WTC11 (cell line): Measurements from ENCODE around the gene SLC26A8. TPM values are rescaled to one million over a fixed set of nuclear protein-coding genes. Genes with fewer than 3 reads are reported as not detected.

Source experiments
- ATAC-seq: fragments of 200-7000 bp; cut with Tn5 transposase; 2 replicates; pipeline ENCODE4 v1.10.0; 2021; ENCODE audit warnings: mild to moderate bottlenecking, moderate library complexity
- CTCF ChIA-PET: fragments of 300-600 bp; sonication (Branson Sonifier 250); formaldehyde crosslinking; loops from one replicate; lab custom pipeline; 2021; ENCODE audit warnings: antibody characterized with exemption; lab: Charles Lee
- POLR2A ChIA-PET: fragments of 350-600 bp; sonication (Branson Sonifier 250); formaldehyde crosslinking; loops from one replicate; lab custom pipeline; 2021; ENCODE audit warnings: antibody characterized with exemption; lab: Charles Lee
- DNase-seq: peaks from one replicate; pipeline ENCODE4 v3.0.0; 2021; ENCODE audit warnings: low spot score
- H3K27ac Mint-ChIP-seq: 2 replicates; pipeline ENCODE4 v1.8.0; 2021; ENCODE audit warnings: mixed read lengths
- H3K27me3 Mint-ChIP-seq: 2 replicates; pipeline ENCODE4 v1.8.0; 2021; ENCODE audit warnings: low read depth, mild to moderate bottlenecking, moderate library complexity, mixed read lengths
- H3K36me3 Mint-ChIP-seq: 2 replicates; pipeline ENCODE4 v1.8.0; 2021; ENCODE audit warnings: mixed read lengths
- H3K4me1 Mint-ChIP-seq: 2 replicates; pipeline ENCODE4 v1.8.0; 2022; ENCODE audit warnings: mixed read lengths
- H3K4me3 Mint-ChIP-seq: 2 replicates; pipeline ENCODE4 v1.8.0; 2021; ENCODE audit warnings: mild to moderate bottlenecking, moderate library complexity, mixed read lengths
- H3K9me3 Mint-ChIP-seq: 2 replicates; pipeline ENCODE4 v1.8.0; 2021; ENCODE audit warnings: mixed read lengths
- ATF1 ChIP-seq: sonication (generic); formaldehyde crosslinking; IDR thresholded peaks from 2 replicates; pipeline ENCODE4 v1.8.1; 2023; ENCODE audit warnings: mild to moderate bottlenecking, moderate library complexity, missing genetic modification reagents
- ERG ChIP-seq: fragments of 250-450 bp; sonication (Bioruptor Pico); IDR thresholded peaks from 2 replicates; pipeline ENCODE4 v1.8.0; 2021; ENCODE audit warnings: mild to moderate bottlenecking
- GTF2I ChIP-seq: fragments of 250-450 bp; sonication (Bioruptor Pico); conservative IDR thresholded peaks from 2 replicates; pipeline ENCODE4 v1.4.0; 2021; ENCODE audit warnings: mild to moderate bottlenecking
- HMGA2 ChIP-seq: fragments of 250-450 bp; sonication (Bioruptor Pico); IDR thresholded peaks from 2 replicates; pipeline ENCODE4 v1.4.0; 2021; ENCODE audit warnings: mild to moderate bottlenecking, moderate library complexity
- JAZF1 ChIP-seq: fragments of 250-450 bp; sonication (Bioruptor Pico); IDR thresholded peaks from 2 replicates; pipeline ENCODE4 v1.9.0; 2021; ENCODE audit warnings: moderate library complexity, mild to moderate bottlenecking, inconsistent platforms
- MXD4 ChIP-seq: fragments of 250-450 bp; sonication (Bioruptor Pico); IDR thresholded peaks from 2 replicates; pipeline ENCODE4 v1.8.0; 2021; ENCODE audit warnings: mild to moderate bottlenecking, moderate library complexity, borderline replicate concordance
- NFYB ChIP-seq: sonication (generic); formaldehyde crosslinking; conservative IDR thresholded peaks from 2 replicates; pipeline ENCODE4 v1.8.0; 2022; ENCODE audit warnings: low read depth, missing genetic modification reagents
- PRDM15 ChIP-seq: sonication (generic); formaldehyde crosslinking; IDR thresholded peaks from 2 replicates; pipeline ENCODE4 v1.8.0; 2022; ENCODE audit warnings: missing genetic modification reagents
- PRRX2 ChIP-seq: fragments of 250-450 bp; sonication (Bioruptor Pico); IDR thresholded peaks from 2 replicates; pipeline ENCODE4 v1.8.0; 2021; ENCODE audit warnings: mild to moderate bottlenecking
- RORB ChIP-seq: fragments of 250-450 bp; sonication (Bioruptor Pico); IDR thresholded peaks from 2 replicates; pipeline ENCODE4 v1.9.0; 2021; ENCODE audit warnings: mild to moderate bottlenecking
- TP53 ChIP-seq: sonication (generic); formaldehyde crosslinking; IDR thresholded peaks from 2 replicates; pipeline ENCODE4 v1.8.1; 2023; ENCODE audit warnings: mild to moderate bottlenecking, missing genetic modification reagents
- ZBTB43 ChIP-seq: sonication (generic); formaldehyde crosslinking; IDR thresholded peaks from 2 replicates; pipeline ENCODE4 v1.8.1; 2023; ENCODE audit warnings: mild to moderate bottlenecking, missing genetic modification reagents
- total RNA-seq: library from RNA; stranded (reverse); gene quantifications from 3 replicates; pipeline ENCODE4 v1.2.3, GENCODE V29; 2021
- TF ChIP-seq, protein P1 (sequence below): sonication (generic); formaldehyde crosslinking; IDR thresholded peaks from 2 replicates; pipeline ENCODE4 v1.8.1; 2022; ENCODE audit warnings: mild to moderate bottlenecking, missing genetic modification reagents, moderate library complexity, borderline replicate concordance

The SLC26A8 gene
- total RNA-seq, 1 experiment from 2014 or later, result 0.50 TPM

- H3K4me3 Mint-ChIP-seq, result no peak overlapping the region
- no peak for ATAC-seq
- ChIA-PET CTCF (no interaction called here), POLR2A (no interaction called here)
- no peak overlapping the region for H3K27ac Mint-ChIP-seq
- no peaks in the 10 kb centered on the region for H3K4me1 Mint-ChIP-seq
- no peaks in the 10 kb centered on the region for H3K27me3 Mint-ChIP-seq
- no peaks in the 10 kb centered on the region for H3K9me3 Mint-ChIP-seq
- TF ChIP-seq ERG (no peak), ATF1 (no peak), RORB (CRISPR knock-in tag) (no peak), TP53 (no peak), NFYB (no peak)
- TF ChIP-seq, protein P1, sequence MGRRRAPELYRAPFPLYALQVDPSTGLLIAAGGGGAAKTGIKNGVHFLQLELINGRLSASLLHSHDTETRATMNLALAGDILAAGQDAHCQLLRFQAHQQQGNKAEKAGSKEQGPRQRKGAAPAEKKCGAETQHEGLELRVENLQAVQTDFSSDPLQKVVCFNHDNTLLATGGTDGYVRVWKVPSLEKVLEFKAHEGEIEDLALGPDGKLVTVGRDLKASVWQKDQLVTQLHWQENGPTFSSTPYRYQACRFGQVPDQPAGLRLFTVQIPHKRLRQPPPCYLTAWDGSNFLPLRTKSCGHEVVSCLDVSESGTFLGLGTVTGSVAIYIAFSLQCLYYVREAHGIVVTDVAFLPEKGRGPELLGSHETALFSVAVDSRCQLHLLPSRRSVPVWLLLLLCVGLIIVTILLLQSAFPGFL (CRISPR knock-in tag), result no peak
- H3K36me3 Mint-ChIP-seq, result no peaks in the 10 kb centered on the region; the same call in 1 of the 2 replicates
- DNase-seq, result no peak
These were observed 25.9 kb upstream of the SLC26A8 start for GRCh38 chr6:36050305-36050704.

DNA sequence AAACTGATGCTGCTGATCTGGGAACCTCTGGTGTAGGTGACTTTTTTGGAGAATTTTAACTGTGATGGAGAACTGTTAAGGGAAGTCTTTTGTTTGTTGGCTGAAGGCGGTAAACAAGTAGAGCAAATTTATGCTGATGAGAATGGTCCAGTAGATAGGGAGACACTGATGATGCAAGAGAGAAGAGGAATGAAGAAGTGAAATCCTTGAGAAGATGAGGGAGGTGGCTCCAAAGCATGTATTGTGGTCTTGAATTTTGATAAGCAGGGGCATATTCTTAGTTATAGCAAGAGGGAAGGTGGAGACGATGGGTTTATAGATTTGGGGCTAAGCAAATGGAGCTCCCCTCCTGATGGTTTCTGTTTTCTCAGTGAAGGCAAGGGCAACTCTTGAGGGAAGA is 25.1 kb upstream of the SLC26A8 start:
- no peak for ATAC-seq
- Mint-ChIP-seq H3K27me3 (no peaks in the 10 kb centered on the region), H3K27ac (no peak overlapping the region)

More for the DNA sequence above, 25.1 kb upstream of the SLC26A8 start:
- Mint-ChIP-seq H3K36me3 (no peaks in the 10 kb centered on the region), H3K4me3 (no peak overlapping the region), H3K4me1 (no peaks in the 10 kb centered on the region), H3K9me3 (no peaks in the 10 kb centered on the region)
- POLR2A ChIA-PET, result no interaction called here
- CTCF ChIA-PET, result no interaction called here
- DNase-seq, result no peak
- TF ChIP-seq GTF2I (CRISPR knock-in tag) (no peak), ZBTB43 (CRISPR knock-in tag) (no peak), JAZF1 (CRISPR knock-in tag) (no peak), PRRX2 (CRISPR knock-in tag) (no peak), PRDM15 (CRISPR knock-in tag) (no peak), MXD4 (CRISPR knock-in tag) (no peak), HMGA2 (CRISPR knock-in tag) (no peak), TP53 (no peak)
